LNCAP (cell line): ENCODE results near the gene ZNF407.

Experiments used
- CTCF ChIP-seq: fragments of 450-650 bp; IDR thresholded peaks from 2 replicates; pipeline ENCODE4 v1.5.1; 2017; ENCODE audit warnings: mild to moderate bottlenecking

Gene ZNF407

GRCh38 chr18:74834424-74835309 is 237.0 kb downstream of the ZNF407 start:
- no peak for TF ChIP-seq CTCF

- no peak for TF ChIP-seq CTCF
Measured at GRCh38 chr18:74836296-74837139, 238.8 kb downstream of the ZNF407 start.

GRCh38 chr18:74840492-74841167 is 243.0 kb downstream of the ZNF407 start:
- TF ChIP-seq CTCF = no peak

- TF ChIP-seq CTCF = no peak
Measured at GRCh38 chr18:74841248-74841647, 243.6 kb downstream of the ZNF407 start.

GRCh38 chr18:74849301-74849700 is 251.6 kb downstream of the ZNF407 start:
- no peak for TF ChIP-seq CTCF

GRCh38 chr18:74856434-74856833 is 258.8 kb downstream of the ZNF407 start:
- TF ChIP-seq CTCF = no peak

- TF ChIP-seq CTCF = no peak
Measured at GRCh38 chr18:74856928-74857327, 259.3 kb downstream of the ZNF407 start.
